WTC11 (cell line): ENCODE measurements around the gene ALOXE3. TPM values are rescaled to one million over a fixed set of nuclear protein-coding genes. Genes with fewer than 3 reads are reported as not detected.
"Not testable (repeated sequence)": the region's sequence is repeated elsewhere in the genome, so short reads cannot be mapped to it uniquely, and the experiment has no call there.

Source experiments
- ATAC-seq: fragments of 200-7000 bp; cut with Tn5 transposase; 2 replicates; pipeline ENCODE4 v1.10.0; 2021; ENCODE audit warnings: mild to moderate bottlenecking, moderate library complexity
- CTCF ChIA-PET: fragments of 300-600 bp; sonication (Branson Sonifier 250); formaldehyde crosslinking; loops from one replicate; lab custom pipeline; 2021; ENCODE audit warnings: antibody characterized with exemption; lab: Charles Lee
- POLR2A ChIA-PET: fragments of 350-600 bp; sonication (Branson Sonifier 250); formaldehyde crosslinking; loops from one replicate; lab custom pipeline; 2021; ENCODE audit warnings: antibody characterized with exemption; lab: Charles Lee
- DNase-seq: peaks from one replicate; pipeline ENCODE4 v3.0.0; 2021; ENCODE audit warnings: low spot score
- H3K27ac Mint-ChIP-seq: 2 replicates; pipeline ENCODE4 v1.8.0; 2021; ENCODE audit warnings: mixed read lengths
- H3K27me3 Mint-ChIP-seq: 2 replicates; pipeline ENCODE4 v1.8.0; 2021; ENCODE audit warnings: low read depth, mild to moderate bottlenecking, moderate library complexity, mixed read lengths
- H3K36me3 Mint-ChIP-seq: 2 replicates; pipeline ENCODE4 v1.8.0; 2021; ENCODE audit warnings: mixed read lengths
- H3K4me1 Mint-ChIP-seq: 2 replicates; pipeline ENCODE4 v1.8.0; 2022; ENCODE audit warnings: mixed read lengths
- H3K4me3 Mint-ChIP-seq: 2 replicates; pipeline ENCODE4 v1.8.0; 2021; ENCODE audit warnings: mild to moderate bottlenecking, moderate library complexity, mixed read lengths
- H3K9me3 Mint-ChIP-seq: 2 replicates; pipeline ENCODE4 v1.8.0; 2021; ENCODE audit warnings: mixed read lengths
- ETV6 ChIP-seq: sonication (generic); formaldehyde crosslinking; IDR thresholded peaks from 2 replicates; pipeline ENCODE4 v1.8.1; 2022; ENCODE audit warnings: mild to moderate bottlenecking, missing genetic modification reagents
- GABPB1 ChIP-seq: sonication (generic); formaldehyde crosslinking; IDR thresholded peaks from 2 replicates; pipeline ENCODE4 v1.8.1; 2023; ENCODE audit warnings: mild to moderate bottlenecking, missing genetic modification reagents
- GRHL2 ChIP-seq: fragments of 250-450 bp; sonication (Bioruptor Pico); IDR thresholded peaks from 2 replicates; pipeline ENCODE4 v1.8.0; 2022; ENCODE audit warnings: mild to moderate bottlenecking, moderate library complexity; ENCODE audit not compliant: insufficient replicate concordance, severe bottlenecking
- JAZF1 ChIP-seq: fragments of 250-450 bp; sonication (Bioruptor Pico); IDR thresholded peaks from 2 replicates; pipeline ENCODE4 v1.9.0; 2021; ENCODE audit warnings: moderate library complexity, mild to moderate bottlenecking, inconsistent platforms
- NFATC4 ChIP-seq: fragments of 250-450 bp; sonication (Bioruptor Pico); IDR thresholded peaks from 2 replicates; pipeline ENCODE4 v1.9.0; 2021; ENCODE audit warnings: mild to moderate bottlenecking
- NFE2L1 ChIP-seq: sonication (generic); formaldehyde crosslinking; IDR thresholded peaks from 2 replicates; pipeline ENCODE4 v1.8.1; 2023; ENCODE audit warnings: missing genetic modification reagents
- NR2C2 ChIP-seq: sonication (generic); formaldehyde crosslinking; IDR thresholded peaks from 2 replicates; pipeline ENCODE4 v1.8.0; 2022; ENCODE audit warnings: mild to moderate bottlenecking, missing genetic modification reagents
- ZBTB21 ChIP-seq: sonication (generic); formaldehyde crosslinking; IDR thresholded peaks from 2 replicates; pipeline ENCODE4 v1.8.1; 2023; ENCODE audit warnings: mild to moderate bottlenecking, missing genetic modification reagents, borderline replicate concordance
- ZNF219 ChIP-seq: sonication (generic); formaldehyde crosslinking; IDR thresholded peaks from 2 replicates; pipeline ENCODE4 v1.8.0; 2023; ENCODE audit warnings: missing genetic modification reagents, mild to moderate bottlenecking, borderline replicate concordance
- total RNA-seq: library from RNA; stranded (reverse); gene quantifications from 3 replicates; pipeline ENCODE4 v1.2.3, GENCODE V29; 2021
- TF ChIP-seq, protein P1 (sequence below): sonication (generic); formaldehyde crosslinking; IDR thresholded peaks from 2 replicates; pipeline ENCODE4 v1.8.0; 2023; ENCODE audit warnings: missing genetic modification reagents, mild to moderate bottlenecking, borderline replicate concordance
- TF ChIP-seq, protein P2 (sequence below): fragments of 250-450 bp; sonication (Bioruptor Pico); IDR thresholded peaks from 2 replicates; pipeline ENCODE4 v1.9.0; 2021; ENCODE audit warnings: moderate library complexity, mild to moderate bottlenecking, inconsistent platforms, borderline replicate concordance
- TF ChIP-seq, protein P3 (sequence below): fragments of 250-450 bp; sonication (Bioruptor Pico); IDR thresholded peaks from 2 replicates; pipeline ENCODE4 v1.9.0; 2021; ENCODE audit warnings: mild to moderate bottlenecking, borderline replicate concordance
- TF ChIP-seq, protein P4 (sequence below): sonication (generic); formaldehyde crosslinking; IDR thresholded peaks from 2 replicates; pipeline ENCODE4 v1.8.1; 2023; ENCODE audit warnings: mild to moderate bottlenecking, missing genetic modification reagents, borderline replicate concordance

Gene ALOXE3
- total RNA-seq, 1 experiment from 2014 or later: 0.81 TPM

DNA sequence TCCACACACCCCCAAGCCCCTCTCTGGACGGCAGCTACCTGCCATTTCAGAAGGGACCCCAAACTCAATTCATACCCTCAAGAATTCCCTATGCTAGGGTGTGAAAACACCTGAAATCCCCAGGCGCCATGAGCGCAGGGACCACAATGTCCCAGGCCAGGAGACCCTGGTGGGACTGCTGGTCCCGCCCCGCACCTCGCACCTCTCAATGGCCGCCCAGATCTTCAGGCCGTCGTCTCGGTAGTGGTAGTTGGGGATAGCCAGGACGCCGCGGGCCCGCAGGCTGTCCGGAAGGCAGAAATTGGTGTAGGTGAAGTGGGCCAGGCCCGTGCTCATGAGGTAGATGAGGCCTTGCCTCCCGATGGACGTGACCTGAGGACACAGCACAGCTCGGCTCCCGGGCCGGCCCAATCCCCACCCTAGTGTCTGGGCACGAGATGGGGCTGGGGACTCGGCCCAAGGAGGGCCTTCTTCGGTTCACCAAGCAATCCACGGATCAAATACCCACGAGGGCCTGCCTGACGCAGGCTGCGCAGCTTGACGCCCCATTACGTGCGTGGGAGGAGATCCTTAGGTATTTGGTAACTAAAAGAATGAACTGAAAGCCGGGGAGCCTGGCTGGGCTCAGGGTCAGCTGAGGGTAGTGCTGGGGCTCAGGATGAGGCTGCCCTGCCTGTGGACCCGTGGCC lies 9.2 kb downstream of the ALOXE3 start:
- Mint-ChIP-seq H3K27me3 (peaks cover 76% of the 10 kb centered on the region), H3K4me1 (peaks cover 4% of the 10 kb centered on the region; the same call in 1 of the 2 replicates), H3K9me3 (no peaks in the 10 kb centered on the region), H3K4me3 (peak overlapping the region; percentile 58)
- DNase-seq: peak; percentile 33
- TF ChIP-seq NFE2L1 (CRISPR knock-in tag) (no peak), JAZF1 (CRISPR knock-in tag) (no peak)
- TF ChIP-seq, protein P1, sequence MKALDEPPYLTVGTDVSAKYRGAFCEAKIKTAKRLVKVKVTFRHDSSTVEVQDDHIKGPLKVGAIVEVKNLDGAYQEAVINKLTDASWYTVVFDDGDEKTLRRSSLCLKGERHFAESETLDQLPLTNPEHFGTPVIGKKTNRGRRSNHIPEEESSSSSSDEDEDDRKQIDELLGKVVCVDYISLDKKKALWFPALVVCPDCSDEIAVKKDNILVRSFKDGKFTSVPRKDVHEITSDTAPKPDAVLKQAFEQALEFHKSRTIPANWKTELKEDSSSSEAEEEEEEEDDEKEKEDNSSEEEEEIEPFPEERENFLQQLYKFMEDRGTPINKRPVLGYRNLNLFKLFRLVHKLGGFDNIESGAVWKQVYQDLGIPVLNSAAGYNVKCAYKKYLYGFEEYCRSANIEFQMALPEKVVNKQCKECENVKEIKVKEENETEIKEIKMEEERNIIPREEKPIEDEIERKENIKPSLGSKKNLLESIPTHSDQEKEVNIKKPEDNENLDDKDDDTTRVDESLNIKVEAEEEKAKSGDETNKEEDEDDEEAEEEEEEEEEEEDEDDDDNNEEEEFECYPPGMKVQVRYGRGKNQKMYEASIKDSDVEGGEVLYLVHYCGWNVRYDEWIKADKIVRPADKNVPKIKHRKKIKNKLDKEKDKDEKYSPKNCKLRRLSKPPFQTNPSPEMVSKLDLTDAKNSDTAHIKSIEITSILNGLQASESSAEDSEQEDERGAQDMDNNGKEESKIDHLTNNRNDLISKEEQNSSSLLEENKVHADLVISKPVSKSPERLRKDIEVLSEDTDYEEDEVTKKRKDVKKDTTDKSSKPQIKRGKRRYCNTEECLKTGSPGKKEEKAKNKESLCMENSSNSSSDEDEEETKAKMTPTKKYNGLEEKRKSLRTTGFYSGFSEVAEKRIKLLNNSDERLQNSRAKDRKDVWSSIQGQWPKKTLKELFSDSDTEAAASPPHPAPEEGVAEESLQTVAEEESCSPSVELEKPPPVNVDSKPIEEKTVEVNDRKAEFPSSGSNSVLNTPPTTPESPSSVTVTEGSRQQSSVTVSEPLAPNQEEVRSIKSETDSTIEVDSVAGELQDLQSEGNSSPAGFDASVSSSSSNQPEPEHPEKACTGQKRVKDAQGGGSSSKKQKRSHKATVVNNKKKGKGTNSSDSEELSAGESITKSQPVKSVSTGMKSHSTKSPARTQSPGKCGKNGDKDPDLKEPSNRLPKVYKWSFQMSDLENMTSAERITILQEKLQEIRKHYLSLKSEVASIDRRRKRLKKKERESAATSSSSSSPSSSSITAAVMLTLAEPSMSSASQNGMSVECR: 0 out of 2 replicates have a peak, but pooled peaks have one; percentile 12
- TF ChIP-seq, all 79 proteins: peak for 1
- ATAC-seq: peak; percentile 11; the same call in 1 of the 2 replicates
- POLR2A ChIA-PET: no interaction called here
- H3K36me3 Mint-ChIP-seq: no peaks in the 10 kb centered on the region
- no peak overlapping the region for H3K27ac Mint-ChIP-seq
- CTCF ChIA-PET: interaction anchor here (0.5 to 12.6 kb wide), 22 partner anchors 10 to 705 kb away, joined by 3 to 134 read pairs (median 4); partner anchors contain the start of genes ALOXE3, BORCS6, PER1 and TMEM107

DNA sequence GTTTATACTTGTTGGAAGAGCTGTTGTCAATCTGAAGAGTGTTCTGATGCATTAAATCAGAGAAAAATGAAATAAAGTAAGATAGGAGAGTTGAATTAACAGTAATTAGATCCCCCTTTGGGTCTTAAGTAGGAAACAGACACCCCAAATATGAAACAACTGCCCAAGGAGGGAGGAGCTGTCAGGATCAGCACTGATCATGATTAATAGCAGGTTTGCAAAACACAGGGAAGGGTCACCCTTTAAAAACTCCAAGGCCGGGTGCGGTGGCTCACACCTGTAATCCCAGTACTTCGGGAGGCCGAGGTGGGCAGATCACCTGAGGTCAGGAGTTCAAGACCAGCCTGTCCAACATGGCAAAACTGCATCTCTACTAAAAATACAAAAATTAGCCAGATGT lies 11.3 kb downstream of the ALOXE3 start:
- CTCF ChIA-PET: interaction anchor here (1.4 to 12.6 kb wide), 3 partner anchors 13 to 45 kb away, joined by 5 to 134 read pairs (median 127); no protein-coding TSS in a partner anchor
- POLR2A ChIA-PET: not testable (repeated sequence)

DNA sequence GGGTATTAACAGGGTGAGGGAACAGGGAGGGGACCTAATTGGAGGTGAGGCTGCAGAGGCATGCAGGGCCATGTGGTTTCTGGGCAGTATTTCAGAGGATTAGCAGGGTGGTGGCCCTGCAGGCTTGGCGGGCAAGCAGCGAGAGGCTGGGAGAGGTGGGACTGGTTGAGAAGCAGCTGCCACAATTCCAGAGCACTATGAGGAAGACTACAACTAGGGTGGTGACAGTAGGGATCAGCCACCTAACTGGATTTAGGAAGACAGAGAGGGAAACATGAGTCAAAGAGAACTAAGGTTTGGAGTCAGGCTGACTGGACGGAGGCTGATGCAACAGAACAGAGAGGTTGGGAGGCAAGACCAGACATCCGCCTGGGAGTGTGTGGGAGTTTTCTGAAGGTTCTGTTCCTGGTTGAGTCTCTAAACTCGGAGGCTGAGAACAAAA lies 12.3 kb downstream of the ALOXE3 start:
- no peak for TF ChIP-seq NR2C2 (CRISPR knock-in tag)
- TF ChIP-seq, protein P2, sequence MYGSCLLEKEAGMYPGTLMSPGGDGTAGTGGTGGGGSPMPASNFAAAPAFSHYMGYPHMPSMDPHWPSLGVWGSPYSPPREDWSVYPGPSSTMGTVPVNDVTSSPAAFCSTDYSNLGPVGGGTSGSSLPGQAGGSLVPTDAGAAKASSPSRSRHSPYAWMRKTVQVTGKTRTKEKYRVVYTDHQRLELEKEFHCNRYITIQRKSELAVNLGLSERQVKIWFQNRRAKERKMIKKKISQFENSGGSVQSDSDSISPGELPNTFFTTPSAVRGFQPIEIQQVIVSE: no peak
- peak; percentile 80 for TF ChIP-seq GABPB1 (CRISPR knock-in tag)
- no peak for TF ChIP-seq ETV6
- Mint-ChIP-seq H3K36me3 (no peaks in the 10 kb centered on the region), H3K27ac (peak overlapping the region; percentile 61; the same call in 1 of the 2 replicates), H3K27me3 (peaks cover 46% of the 10 kb centered on the region), H3K4me1 (peaks cover 6% of the 10 kb centered on the region; the same call in 1 of the 2 replicates), H3K9me3 (no peaks in the 10 kb centered on the region; the same call in 1 of the 2 replicates), H3K4me3 (no peak overlapping the region)
- ChIA-PET POLR2A (no interaction called here), CTCF (interaction anchor here (0.6 to 12.6 kb wide), 7 partner anchors 12 to 160 kb away, joined by 3 to 134 read pairs (median 6); partner anchors contain the start of genes ALOXE3 and PER1)
- no peak for ATAC-seq
- no peak for DNase-seq

More for the DNA sequence above, 11.3 kb downstream of the ALOXE3 start:
- not testable (repeated sequence) for DNase-seq, ATAC-seq, H3K27ac Mint-ChIP-seq, H3K4me1 Mint-ChIP-seq, H3K4me3 Mint-ChIP-seq, H3K9me3 Mint-ChIP-seq, H3K36me3 Mint-ChIP-seq
- H3K27me3 Mint-ChIP-seq: peaks cover 56% of the 10 kb centered on the region

DNA sequence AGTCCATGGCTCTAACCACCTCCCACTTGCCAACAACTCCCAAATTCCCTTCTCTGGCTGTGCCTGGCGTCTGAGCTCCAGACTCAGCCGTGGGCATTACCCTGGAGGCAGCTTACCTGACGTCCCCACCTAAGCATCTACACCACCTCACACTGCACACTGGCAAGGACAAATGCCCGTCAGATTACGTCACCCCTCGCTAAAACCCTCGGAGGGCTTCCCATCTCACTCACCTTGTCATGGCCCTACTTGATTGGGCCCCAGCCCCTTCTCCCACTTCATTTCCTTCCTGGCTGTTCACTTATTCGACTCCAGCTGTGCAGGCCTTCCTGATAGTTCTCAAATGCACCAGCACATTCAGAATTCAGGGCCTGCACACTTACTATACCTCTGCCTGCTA lies 13.4 kb downstream of the ALOXE3 start:
- peaks cover 6% of the 10 kb centered on the region; the same call in 1 of the 2 replicates for H3K4me1 Mint-ChIP-seq
- H3K27ac Mint-ChIP-seq: no peak overlapping the region
- H3K9me3 Mint-ChIP-seq: no peaks in the 10 kb centered on the region; the same call in 1 of the 2 replicates
- H3K4me3 Mint-ChIP-seq: no peak overlapping the region
- no peaks in the 10 kb centered on the region for H3K36me3 Mint-ChIP-seq
- ATAC-seq (no peak), DNase-seq (no peak)
- POLR2A ChIA-PET: no interaction called here
- CTCF ChIA-PET: interaction anchor here (0.9 to 12.6 kb wide), 7 partner anchors 11 to 63 kb away, joined by 3 to 127 read pairs (median 6); partner anchors contain the start of gene ALOXE3
- peaks cover 39% of the 10 kb centered on the region for H3K27me3 Mint-ChIP-seq
- TF ChIP-seq NFATC4 (no peak), ZNF219 (no peak), GRHL2 (CRISPR knock-in tag) (no peak), ZBTB21 (no peak)
- TF ChIP-seq, protein P3, sequence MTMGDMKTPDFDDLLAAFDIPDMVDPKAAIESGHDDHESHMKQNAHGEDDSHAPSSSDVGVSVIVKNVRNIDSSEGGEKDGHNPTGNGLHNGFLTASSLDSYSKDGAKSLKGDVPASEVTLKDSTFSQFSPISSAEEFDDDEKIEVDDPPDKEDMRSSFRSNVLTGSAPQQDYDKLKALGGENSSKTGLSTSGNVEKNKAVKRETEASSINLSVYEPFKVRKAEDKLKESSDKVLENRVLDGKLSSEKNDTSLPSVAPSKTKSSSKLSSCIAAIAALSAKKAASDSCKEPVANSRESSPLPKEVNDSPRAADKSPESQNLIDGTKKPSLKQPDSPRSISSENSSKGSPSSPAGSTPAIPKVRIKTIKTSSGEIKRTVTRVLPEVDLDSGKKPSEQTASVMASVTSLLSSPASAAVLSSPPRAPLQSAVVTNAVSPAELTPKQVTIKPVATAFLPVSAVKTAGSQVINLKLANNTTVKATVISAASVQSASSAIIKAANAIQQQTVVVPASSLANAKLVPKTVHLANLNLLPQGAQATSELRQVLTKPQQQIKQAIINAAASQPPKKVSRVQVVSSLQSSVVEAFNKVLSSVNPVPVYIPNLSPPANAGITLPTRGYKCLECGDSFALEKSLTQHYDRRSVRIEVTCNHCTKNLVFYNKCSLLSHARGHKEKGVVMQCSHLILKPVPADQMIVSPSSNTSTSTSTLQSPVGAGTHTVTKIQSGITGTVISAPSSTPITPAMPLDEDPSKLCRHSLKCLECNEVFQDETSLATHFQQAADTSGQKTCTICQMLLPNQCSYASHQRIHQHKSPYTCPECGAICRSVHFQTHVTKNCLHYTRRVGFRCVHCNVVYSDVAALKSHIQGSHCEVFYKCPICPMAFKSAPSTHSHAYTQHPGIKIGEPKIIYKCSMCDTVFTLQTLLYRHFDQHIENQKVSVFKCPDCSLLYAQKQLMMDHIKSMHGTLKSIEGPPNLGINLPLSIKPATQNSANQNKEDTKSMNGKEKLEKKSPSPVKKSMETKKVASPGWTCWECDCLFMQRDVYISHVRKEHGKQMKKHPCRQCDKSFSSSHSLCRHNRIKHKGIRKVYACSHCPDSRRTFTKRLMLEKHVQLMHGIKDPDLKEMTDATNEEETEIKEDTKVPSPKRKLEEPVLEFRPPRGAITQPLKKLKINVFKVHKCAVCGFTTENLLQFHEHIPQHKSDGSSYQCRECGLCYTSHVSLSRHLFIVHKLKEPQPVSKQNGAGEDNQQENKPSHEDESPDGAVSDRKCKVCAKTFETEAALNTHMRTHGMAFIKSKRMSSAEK (CRISPR knock-in tag): no peak
- TF ChIP-seq, protein P4, sequence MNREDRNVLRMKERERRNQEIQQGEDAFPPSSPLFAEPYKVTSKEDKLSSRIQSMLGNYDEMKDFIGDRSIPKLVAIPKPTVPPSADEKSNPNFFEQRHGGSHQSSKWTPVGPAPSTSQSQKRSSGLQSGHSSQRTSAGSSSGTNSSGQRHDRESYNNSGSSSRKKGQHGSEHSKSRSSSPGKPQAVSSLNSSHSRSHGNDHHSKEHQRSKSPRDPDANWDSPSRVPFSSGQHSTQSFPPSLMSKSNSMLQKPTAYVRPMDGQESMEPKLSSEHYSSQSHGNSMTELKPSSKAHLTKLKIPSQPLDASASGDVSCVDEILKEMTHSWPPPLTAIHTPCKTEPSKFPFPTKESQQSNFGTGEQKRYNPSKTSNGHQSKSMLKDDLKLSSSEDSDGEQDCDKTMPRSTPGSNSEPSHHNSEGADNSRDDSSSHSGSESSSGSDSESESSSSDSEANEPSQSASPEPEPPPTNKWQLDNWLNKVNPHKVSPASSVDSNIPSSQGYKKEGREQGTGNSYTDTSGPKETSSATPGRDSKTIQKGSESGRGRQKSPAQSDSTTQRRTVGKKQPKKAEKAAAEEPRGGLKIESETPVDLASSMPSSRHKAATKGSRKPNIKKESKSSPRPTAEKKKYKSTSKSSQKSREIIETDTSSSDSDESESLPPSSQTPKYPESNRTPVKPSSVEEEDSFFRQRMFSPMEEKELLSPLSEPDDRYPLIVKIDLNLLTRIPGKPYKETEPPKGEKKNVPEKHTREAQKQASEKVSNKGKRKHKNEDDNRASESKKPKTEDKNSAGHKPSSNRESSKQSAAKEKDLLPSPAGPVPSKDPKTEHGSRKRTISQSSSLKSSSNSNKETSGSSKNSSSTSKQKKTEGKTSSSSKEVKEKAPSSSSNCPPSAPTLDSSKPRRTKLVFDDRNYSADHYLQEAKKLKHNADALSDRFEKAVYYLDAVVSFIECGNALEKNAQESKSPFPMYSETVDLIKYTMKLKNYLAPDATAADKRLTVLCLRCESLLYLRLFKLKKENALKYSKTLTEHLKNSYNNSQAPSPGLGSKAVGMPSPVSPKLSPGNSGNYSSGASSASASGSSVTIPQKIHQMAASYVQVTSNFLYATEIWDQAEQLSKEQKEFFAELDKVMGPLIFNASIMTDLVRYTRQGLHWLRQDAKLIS (CRISPR knock-in tag): no peak
